ENCODE measurements around the gene TEKTIP1.

Gene TEKTIP1

DNA sequence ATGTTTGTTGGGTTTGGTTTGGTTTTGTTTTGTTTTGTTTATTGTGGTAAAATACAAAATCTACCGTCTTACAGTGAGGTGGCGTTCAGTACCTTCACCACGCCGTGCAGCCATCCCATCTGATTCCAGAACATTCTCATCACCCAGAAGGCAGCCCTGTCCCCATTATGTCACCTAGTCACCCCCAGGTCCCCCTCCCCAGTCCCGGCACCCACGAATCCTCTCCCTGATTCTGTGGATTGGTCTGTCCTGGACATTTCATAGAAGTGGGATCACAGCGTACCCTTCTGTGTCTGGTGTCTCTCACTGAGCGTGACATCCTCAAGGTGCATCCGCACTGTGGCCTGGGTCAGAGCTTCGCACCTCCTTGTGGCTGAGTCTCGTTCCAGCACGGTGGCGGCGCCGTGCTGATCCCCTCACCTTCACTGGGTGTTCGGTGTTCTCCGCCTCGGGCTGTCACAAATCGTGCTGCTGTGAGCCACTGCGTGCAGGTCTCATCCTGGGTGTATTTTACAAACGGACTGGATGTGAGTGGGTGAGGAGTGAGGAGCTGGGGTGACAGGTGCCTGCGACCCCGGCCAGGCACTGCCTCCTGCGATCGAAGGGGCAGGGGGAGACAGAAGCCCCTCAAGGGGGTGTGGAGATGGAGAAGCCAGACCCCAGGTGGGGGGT is 580 bp upstream of the TEKTIP1 start:
- no peak for DNase-seq

DNA sequence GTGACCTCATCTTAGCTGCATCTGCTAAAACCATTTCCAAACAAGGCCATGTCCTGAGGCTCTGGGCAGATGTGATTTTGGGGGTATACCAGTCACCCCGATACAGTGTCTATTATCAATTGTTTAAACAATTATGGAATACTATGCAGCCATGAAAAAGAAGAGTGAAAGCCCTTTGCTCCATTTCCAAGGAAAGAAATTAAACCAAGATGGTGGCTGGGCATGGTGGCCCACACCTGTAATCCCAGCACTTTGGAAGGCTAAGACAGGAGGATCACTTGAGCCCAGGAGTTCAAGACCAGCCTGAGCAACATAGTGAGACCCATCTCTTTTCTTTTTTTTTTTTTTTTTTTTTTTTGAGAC is 763 bp downstream of the TEKTIP1 start:
- no peak for DNase-seq

DNA sequence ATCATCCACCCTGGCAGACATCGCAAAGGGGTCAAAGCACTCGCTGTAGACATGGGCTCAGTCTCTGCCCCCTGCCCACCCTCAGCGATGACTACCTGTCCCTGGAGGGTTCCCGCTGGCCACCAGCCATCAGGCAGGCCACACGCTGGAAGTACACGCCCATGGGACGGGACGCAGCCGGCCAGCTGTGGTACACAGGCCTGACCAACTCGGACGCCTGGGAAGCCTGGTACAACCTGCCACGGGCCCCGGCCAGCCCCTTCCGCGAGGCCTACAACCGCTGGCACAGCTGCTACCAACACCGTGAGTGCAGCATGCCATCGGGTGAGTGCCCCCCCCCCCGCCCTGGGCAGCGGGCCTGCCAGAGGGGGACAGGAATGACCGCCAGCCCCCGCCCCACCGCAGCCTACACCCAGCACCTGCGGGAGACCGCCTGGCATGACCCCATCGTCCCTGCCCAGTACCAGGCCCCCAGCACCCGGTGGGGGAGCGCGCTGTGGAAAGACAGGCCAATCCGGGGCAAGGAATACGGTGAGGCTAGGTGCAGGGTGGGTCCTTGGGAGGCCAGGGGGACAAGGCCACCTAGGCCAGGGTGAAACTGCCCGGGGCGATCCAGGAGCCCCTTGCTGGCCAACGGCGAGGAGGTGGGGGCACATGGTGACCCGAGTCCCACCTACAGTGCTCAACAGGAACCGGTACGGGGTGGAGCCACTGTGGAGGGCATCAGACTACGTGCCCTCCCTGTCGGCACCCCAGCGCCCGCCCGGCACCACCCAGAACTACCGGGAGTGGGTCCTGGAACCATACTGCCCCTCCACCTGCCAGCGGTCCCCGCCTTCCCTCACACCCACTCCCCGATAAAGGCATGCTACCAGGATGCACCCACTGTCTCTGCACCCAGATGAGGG is 4.4 kb downstream of the TEKTIP1 start:
- DNase-seq = no peak

DNA sequence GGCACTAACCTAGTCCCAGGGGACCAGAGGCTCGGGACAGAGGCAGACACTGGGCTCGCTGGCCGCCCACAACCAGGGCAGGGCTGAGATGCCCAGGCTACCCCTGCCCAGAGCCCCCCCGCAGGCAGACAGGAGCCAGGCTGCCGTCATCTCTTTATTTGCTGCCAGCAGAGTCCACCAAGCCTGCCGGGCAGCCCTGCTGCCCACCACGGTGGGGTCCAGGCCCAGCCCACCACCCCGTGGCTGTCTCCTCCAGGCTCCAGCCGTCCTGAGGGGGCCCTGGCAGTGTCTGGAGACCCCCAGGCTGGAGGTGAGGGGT is 5.0 kb downstream of the TEKTIP1 start:
- no peak for DNase-seq

DNA sequence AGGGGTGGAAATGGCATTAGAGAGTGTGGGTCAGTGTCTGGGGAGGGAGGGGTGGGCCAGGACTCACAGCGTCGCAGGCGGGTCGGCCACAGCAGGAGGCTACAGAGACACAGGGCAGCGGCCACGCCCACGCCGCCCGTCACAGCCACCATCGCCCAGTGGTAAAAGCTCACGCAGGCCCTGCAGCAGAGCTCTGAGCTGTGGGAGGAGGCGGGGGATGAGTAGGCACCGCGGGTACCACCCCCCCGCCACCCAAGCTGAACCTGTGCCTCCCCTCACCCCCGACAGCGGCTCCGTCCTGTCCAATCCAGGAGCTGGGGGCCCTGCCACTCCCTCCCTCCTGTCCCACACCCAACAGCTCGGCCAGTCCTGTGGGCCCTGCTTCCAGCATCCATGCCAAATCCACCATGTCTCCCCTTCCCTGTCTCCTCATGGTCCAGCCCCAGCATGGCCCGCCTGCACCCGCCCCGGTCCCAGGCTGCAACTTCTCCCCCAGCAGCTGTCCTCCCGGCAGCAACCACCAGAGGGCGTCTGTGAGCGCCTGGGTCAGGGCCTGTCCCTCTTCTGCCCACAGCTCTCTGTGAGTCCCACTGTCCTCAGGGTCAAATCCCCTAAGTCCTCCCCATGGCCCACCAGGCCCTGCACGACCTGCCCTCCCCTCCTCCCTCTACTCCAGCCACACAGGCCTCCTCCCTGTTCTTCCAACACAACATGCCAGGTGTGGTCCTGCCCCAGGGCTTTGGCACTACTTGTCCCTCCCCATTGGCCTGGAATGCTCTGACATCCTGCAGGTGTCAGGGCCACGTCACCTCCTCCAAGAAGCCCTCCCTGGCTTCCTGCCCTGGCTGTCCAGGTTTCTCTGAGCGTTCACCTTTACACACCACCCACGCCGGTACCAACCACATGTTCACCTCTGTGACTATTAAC is 6.0 kb downstream of the TEKTIP1 start:
- DNase-seq = peak; percentile 95

DNA sequence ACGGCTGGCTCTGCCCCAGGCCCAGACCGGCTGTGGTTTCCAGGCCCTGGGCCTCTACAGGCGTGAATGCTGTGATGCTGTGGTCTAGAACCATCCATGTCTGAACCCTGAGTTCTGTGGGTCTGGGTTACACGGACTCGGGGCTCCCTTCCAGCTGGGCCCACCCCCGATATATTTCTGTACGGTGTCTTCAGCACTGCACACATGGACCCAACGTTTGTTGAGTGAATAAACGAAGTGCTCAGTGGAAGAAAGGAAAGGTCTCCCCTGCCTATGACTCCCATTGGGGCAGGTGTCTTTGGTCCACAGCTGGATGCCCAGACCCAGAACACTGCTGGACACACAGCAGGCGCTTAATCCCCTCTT is 6.7 kb downstream of the TEKTIP1 start:
- no peak for DNase-seq

DNA sequence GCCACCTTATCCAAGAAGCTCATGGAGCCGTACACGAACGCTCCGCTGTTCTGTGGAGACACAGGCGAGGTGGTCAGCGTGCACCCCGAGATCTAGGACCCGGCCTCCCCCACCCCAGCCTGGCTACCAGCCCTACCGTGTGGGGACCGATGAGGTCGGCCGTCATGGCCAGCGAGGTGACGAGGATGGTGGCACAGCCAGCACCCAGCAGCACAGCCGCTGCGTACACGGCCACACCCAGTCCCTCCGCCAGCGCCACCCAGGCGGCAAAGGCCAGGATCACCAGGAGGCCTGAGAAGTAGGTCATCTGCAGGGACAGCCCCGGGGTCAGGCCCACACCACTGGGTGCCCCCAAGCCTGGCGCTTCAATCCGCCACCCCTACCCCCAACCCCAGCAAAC is 7.1 kb downstream of the TEKTIP1 start:
- no peak for DNase-seq

DNA sequence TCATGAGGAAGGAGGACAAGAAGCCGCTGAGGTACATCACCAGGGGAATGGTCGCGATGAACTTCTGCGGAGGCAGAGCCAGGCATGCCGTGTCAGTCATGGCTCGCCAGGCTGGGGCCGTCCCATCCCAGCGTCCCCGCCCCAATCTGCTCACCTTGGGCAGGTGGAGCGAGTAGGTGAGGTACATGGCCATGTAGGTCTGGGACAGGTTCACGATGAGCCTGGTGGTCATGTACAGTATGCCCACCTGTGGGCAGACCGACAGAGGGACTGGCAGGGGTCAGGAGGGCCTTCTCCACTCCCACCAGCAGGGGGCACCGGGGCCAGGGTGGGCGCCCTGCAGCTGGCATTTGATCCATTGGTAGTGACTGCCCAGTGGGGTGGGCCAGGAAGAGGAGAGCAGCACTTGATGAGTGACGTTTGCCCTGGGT is 8.3 kb downstream of the TEKTIP1 start:
- DNase-seq = peak; percentile 71

DNA sequence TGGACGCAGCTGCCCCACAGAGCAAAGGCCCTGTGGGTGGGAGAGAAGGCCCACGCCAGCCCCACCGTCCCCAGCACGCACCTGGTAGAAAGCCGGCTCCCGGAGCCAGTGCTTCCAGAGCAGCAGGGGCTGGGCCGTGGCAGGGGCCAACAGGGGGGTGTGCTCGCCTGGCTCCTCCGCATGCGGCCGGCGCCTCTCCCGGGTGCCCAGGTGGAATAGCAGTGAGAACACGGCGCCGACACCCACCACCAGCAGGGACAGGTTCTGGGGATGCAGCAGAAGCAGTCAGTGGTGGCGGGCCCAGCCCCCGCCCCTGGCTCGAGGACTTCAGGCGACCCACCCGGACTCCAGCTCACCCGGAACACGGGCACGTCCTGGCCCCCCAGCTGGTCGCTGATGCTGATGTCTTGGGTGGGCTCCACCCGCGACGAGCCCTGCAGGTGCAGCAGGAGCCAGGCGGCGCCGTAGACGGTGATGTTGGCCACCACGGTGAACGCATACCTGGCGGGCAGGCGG is 8.9 kb downstream of the TEKTIP1 start:
- DNase-seq = no peak

DNA sequence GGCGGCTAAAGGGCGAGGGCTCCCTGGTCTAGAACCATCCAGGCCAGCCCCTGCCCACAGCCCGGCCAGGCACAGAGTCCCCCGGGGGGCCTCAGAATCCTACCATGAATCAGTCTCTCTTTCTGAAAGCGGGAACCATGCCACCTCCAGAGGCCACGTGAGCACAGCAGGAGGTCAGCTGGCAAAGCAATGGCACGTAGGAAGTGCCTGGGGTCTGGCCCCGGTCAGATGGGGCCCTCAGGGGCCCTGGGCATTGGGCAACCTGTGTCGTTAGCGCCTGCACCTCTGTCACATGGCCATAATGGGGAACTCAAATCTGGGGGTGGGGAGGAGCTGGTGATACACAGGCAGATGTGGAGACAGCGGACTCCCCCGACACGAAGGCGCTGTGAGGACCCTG is 9.6 kb downstream of the TEKTIP1 start:
- DNase-seq = no peak

DNA sequence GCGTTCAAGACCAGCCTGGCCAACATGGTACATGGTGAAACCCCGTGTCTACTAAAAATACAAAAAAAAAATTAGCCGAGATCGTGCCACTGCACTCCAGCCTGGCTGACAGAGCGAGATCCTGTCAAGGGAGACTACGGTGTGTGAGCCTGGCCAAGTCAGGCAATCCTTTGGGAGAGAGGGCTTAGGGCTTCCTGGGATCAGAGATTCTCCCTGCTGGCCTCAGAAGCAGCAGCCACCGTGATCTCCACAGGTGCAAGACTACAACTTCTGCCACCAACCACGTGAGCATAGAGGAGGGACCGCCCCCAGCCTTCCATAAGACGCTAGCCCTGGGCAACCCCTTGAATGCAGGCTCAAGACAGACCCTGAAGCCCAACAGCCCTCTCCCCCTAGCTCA is 10.8 kb downstream of the TEKTIP1 start:
- no peak for DNase-seq

DNA sequence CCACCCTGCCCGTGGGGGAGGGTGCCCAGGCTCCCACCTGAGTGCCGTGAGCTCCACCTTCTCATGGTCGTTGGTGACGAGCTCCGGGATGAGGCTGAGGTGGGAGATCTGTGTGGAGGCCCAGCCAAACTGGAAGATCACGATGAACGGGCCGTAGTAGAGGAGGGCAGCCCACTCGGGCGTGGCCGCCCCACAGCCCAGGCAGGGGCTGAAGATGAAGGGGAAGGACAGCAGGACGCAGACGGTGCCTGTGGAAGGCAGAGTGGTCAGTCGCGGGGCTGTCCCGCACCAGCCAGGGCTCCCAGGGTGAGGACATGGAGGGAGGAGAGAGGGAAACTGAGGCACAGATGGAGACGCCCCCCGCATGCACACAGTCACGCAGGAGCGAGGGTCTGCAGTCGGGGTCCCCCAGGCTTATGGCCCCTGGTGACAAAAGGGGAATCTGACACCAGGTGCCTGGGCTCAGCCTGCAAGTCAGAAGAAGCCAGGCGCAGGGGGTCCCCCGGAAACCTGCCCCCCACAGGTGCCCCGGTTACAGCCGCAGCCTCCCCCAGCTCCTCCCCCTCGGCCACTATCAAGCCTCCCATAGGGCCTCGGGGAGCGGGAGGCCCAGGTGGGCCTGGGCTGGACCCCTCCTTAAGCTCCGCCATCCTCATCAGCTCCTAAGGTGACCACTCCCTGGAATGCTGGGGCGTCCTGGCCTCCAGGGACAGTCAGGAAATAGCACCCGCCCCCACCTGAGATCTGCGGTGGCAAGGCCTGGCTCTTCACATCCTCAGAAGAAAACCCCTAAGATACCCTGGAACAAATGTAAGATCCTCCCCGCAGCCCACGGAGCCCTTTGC is 12.2 kb downstream of the TEKTIP1 start:
- no peak for DNase-seq

DNA sequence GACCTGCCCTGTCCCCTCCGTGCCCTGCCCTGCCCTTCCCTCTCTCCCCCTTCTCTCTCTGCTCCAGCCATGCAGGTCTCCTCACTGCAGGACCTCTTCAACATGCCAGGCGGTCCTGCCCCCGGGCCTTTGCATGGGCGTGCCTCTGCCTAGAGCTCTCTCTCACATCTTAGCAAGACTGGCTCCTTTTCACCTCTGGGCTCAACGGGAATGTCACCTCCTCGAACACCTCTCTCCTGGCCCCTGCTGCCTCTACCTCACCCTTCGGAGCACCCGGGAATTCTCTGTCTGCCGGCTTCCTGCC is 12.8 kb downstream of the TEKTIP1 start:
- DNase-seq = no peak

DNA sequence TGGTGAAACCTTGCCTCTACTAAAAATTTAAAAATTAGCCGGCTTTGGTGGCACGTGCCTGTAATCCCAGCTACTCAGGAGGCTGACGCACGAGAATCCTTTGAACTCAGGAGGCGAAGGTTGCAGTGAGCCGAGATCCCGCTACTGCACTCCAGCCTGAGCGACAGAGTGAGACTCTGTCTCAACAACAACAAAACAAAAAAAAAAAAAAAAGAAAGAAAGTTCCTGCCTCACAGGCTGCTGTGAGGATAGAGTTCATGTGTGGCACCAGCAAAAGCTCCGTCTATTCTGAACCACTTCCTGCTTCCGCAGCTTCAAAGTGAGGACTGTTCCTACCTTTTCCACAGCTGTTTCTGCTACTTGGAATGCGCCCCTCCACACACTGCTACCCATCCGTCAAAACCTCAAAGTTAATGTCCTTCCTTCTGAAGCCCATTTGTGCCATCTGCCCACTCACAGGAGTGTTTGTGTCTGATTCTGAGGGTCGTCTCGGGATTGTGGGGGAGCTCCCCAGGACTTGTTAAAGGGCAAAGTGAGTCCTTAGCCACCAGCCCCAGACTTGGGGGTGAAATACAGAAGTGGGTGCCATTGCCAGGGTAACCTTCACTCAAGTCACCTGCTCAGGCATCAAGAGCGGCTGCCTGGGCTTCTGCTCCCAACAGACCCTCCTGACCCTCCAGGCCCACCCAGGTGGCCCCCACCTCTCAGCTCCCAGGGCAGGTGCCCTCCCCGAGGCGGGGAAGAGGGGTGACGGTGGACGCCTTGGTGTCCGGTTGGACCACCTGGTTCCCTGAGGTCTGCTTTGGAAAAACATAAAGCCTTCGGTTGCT is 15.5 kb downstream of the TEKTIP1 start:
- DNase-seq = no peak

DNA sequence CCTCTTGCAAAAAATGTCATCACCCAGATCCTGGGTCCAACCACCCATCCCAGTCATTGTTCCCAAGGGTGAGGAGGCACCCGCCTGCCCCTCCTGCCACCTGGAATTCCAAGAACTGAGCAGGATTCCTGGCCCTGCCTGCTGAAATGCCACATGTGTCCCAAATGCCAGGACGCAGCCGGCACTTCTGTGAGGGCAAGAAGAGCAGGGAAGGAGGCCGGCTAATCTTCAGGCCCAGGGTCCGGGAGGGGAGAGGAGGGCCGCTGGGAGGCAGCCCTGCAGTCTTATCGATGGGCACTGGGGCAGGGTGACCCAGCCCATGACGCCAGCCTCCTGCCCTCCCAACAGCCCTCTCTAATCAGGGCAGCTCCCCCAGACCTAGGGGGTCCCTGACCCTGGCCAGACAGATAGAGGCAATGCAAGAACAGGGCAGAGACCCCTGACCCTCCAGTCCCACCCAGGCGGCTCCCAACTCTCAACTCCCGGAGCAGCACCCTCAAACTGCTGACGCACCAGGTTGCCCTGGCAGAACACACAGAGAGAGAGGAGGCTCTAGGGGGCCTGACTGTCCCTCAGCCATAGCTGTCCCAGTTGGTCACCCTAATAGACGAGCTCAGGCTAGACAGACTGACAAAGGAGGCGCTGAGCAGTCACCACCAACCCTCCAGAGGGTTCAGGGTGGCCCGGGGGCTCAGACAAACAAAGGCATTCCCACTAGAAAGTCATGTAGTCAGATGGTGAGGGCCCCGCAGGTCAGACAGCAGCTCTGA is 16.9 kb downstream of the TEKTIP1 start:
- DNase-seq = no peak

DNA sequence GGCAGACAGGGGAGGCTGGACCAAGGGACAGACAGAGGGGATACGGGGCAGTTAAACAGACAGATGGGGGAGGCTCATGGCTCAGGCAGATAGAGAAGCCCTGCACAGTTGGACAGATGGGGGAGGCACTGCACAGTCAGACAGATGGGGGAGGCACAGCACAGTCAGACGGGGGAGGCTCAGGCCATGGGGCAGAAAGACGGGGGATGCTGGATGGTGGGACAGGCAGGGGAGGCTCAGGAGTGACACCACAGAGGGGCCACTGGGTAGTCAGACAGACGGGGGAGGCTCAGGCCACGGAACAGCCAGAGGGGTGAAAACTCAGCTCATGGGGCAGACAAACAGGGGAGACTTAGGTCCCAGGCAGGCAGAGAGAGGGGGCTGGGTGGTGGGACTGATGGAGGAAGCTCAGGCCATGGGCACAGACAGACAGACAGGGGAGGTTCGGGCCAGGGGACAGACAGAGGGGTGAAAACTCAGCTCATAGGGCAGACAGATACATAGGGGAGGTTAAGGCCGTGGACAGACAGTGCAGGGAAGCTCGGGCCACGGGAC is 17.5 kb downstream of the TEKTIP1 start:
- peak; percentile 36 for DNase-seq

DNA sequence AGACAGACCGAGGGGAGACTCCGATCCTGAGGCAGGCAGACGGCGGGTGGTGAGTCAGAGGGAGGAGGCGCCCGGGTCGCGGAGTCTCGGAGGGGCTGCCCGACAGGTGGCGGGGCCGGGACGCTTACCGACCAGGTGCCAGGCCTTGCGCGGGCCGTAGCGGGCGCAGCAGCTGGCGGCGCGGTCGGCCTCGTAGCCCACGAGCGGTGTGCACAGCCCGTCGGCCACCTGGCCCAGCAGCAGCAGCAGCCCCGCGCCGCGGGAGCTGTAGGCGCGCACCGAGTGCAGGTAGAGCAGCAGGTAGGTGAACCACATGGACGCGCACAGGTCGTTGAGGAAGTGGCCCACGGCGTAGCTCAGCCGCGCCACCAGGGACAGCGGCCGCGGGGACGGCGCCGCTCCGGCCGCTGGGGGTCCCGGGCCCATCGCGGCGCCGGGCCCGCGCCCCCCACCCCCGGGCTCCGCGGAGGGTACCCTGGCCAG is 18.0 kb downstream of the TEKTIP1 start:
- DNase-seq = peak; percentile 75

DNA sequence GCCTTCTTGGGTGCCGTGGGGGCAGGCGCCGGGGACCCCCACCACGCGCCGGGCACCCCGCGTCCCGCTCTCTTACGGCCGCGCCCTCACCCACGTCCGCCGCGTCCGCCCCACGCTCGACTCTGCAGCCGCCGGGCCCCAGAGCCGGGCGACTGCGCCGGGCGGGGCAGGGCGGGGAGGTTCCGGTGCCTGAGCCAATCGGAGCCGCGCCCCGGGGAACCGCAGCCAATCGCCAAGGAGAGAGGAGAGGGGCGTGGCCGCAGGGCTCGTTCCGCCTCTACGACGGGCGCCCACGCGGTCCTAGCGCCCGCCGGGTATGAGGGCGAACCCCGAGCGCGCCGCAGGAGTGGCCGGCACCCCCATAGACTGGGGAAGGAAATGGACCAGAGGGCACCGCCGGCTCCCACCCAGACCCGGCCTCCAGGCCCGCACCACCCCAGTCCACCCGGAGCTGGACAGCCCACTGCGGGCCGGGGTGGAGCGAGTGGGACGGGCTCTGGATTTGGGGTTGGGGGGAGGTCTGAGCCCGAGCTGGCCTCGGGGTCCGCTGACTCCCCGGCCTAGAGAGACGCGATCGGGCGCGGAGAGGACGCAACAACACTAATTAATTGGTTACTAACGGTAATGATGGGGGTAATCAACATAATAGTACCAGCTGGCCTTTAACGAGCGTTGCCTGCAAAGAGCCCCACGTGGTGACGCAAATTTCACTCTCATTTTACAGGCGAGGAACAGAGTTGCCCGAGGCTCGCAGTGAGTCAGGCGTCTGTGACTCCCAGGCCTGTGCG is 18.7 kb downstream of the TEKTIP1 start, which contains the start of gene MFSD12:
Gene MFSD12 (minus strand): TSS at position 126 of the 788 bp plus-strand sequence. CDS start 183 bp downstream, outside the sequence.
- peak; percentile 97 for DNase-seq

All from stimulated activated CD8-positive, alpha-beta memory T cell treated with anti-CD3 and anti-CD28 coated beads, Interleukin-4, amount 100 ng/mL, for 48 hours (primary cell).